SK-N-SH treated with all-trans-retinoic acid at 6 μM for 48 hours (cell line): Measurements from ENCODE around the gene EML6.

Experiments used
- ATAC-seq: fragments of 200-7000 bp; cut with Tn5 transposase; 3 replicates; pipeline ENCODE4 v1.9.1; 2020; ENCODE audit warnings: mild to moderate bottlenecking, moderate library complexity
- ARNTL ChIP-seq: fragments of 450-650 bp; formaldehyde crosslinking; IDR thresholded peaks from 2 replicates; pipeline ENCODE4 v1.5.0; 2020; ENCODE audit warnings: low read depth, mild to moderate bottlenecking, moderate library complexity, borderline replicate concordance
- BACH2 ChIP-seq: fragments of 250-450 bp; sonication (Bioruptor Pico); IDR thresholded peaks from 2 replicates; pipeline ENCODE4 v1.9.0; 2021; ENCODE audit warnings: mild to moderate bottlenecking, borderline replicate concordance
- CSDC2 ChIP-seq: fragments of 250-450 bp; sonication (Bioruptor Pico); IDR thresholded peaks from 2 replicates; pipeline ENCODE4 v1.5.0; 2020; ENCODE audit warnings: mild to moderate bottlenecking, moderate library complexity
- ESRRG ChIP-seq: fragments of 250-450 bp; sonication (Bioruptor Pico); IDR thresholded peaks from 2 replicates; pipeline ENCODE4 v1.6.1; 2021; ENCODE audit warnings: mild to moderate bottlenecking
- GLIS3 ChIP-seq: fragments of 250-450 bp; sonication (Bioruptor Pico); IDR thresholded peaks from 2 replicates; pipeline ENCODE4 v1.5.0; 2020; ENCODE audit warnings: mild to moderate bottlenecking, moderate library complexity
- OSR1 ChIP-seq: fragments of 250-450 bp; sonication (Bioruptor Pico); IDR thresholded peaks from 2 replicates; pipeline ENCODE4 v1.8.0; 2022; ENCODE audit warnings: moderate library complexity, mild to moderate bottlenecking, inconsistent platforms
- PPARA ChIP-seq: fragments of 250-450 bp; sonication (Bioruptor Pico); IDR thresholded peaks from 2 replicates; pipeline ENCODE4 v1.5.0; 2020; ENCODE audit warnings: mild to moderate bottlenecking, borderline replicate concordance
- RARB ChIP-seq: fragments of 250-450 bp; sonication (Bioruptor Pico); IDR thresholded peaks from 2 replicates; pipeline ENCODE4 v1.8.0; 2021; ENCODE audit warnings: mild to moderate bottlenecking, moderate library complexity
- TCF4 ChIP-seq: fragments of 250-450 bp; sonication (Bioruptor Pico); IDR thresholded peaks from 2 replicates; pipeline ENCODE4 v1.8.0; 2021; ENCODE audit warnings: mild to moderate bottlenecking, moderate library complexity, borderline replicate concordance
- TOX ChIP-seq: fragments of 250-450 bp; sonication (Bioruptor Pico); IDR thresholded peaks from 2 replicates; pipeline ENCODE4 v1.8.0; 2021; ENCODE audit warnings: mild to moderate bottlenecking, moderate library complexity, borderline replicate concordance
- ZC3H10 ChIP-seq: fragments of 250-450 bp; sonication (Bioruptor Pico); IDR thresholded peaks from 2 replicates; pipeline ENCODE4 v1.5.1; 2021; ENCODE audit warnings: mild to moderate bottlenecking, moderate library complexity
- ZFP3 ChIP-seq: fragments of 250-450 bp; sonication (Bioruptor Pico); IDR thresholded peaks from 2 replicates; pipeline ENCODE4 v1.5.0; 2020; ENCODE audit warnings: mild to moderate bottlenecking, moderate library complexity
- ZFP30 ChIP-seq: fragments of 450-650 bp; formaldehyde crosslinking; IDR thresholded peaks from 2 replicates; pipeline ENCODE4 v1.5.0; 2022; ENCODE audit warnings: mild to moderate bottlenecking, moderate library complexity
- ZNF565 ChIP-seq: fragments of 450-650 bp; formaldehyde crosslinking; conservative IDR thresholded peaks from 2 replicates; pipeline ENCODE4 v1.5.0; 2020; ENCODE audit warnings: low read depth, mild to moderate bottlenecking, moderate library complexity
- ZNF70 ChIP-seq: fragments of 450-650 bp; formaldehyde crosslinking; IDR thresholded peaks from 2 replicates; pipeline ENCODE4 v1.5.0; 2020; ENCODE audit warnings: mild to moderate bottlenecking, moderate library complexity
- TF ChIP-seq, protein P1 (sequence below): fragments of 250-450 bp; sonication (Bioruptor Pico); IDR thresholded peaks from 2 replicates; pipeline ENCODE4 v1.8.0; 2021; ENCODE audit warnings: low read depth, mild to moderate bottlenecking, moderate library complexity, borderline replicate concordance
- TF ChIP-seq, protein P2 (sequence below): fragments of 250-450 bp; sonication (Bioruptor Pico); IDR thresholded peaks from 2 replicates; pipeline ENCODE4 v1.8.0; 2020; ENCODE audit warnings: mild to moderate bottlenecking, moderate library complexity, borderline replicate concordance
- TF ChIP-seq, protein P3 (sequence below): fragments of 250-450 bp; sonication (Bioruptor Pico); IDR thresholded peaks from 2 replicates; pipeline ENCODE4 v1.5.1; 2021; ENCODE audit warnings: mild to moderate bottlenecking, moderate library complexity
- TF ChIP-seq, protein P4 (sequence below): fragments of 250-450 bp; sonication (Bioruptor Pico); IDR thresholded peaks from 2 replicates; pipeline ENCODE4 v1.5.1; 2020; ENCODE audit warnings: low read depth, mild to moderate bottlenecking, moderate library complexity
- TF ChIP-seq, protein P5 (sequence below): fragments of 250-450 bp; sonication (Bioruptor Pico); IDR thresholded peaks from 2 replicates; pipeline ENCODE4 v1.5.0; 2020; ENCODE audit warnings: mild to moderate bottlenecking, moderate library complexity

The EML6 gene

DNA sequence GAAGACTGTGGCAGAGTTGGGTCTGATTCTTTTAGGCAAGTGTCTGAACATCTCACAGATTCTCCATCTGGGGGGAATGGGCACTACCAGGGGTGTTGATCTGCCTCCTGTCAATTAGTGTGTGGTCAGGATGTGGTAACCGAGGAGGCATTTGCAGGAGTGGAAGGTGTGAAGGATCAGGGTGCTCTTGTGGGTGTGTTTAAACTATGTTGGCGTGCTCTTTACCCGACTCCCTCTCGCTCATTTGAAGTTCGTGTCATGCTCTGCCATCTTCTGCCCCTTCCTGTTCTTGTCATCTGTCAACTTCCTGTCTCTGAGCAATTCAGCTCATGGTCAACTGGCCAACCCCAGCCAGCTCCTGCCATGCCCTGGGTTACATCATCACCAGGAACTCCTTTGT lies 218.9 kb downstream of the EML6 start:
- TF ChIP-seq, protein P1, sequence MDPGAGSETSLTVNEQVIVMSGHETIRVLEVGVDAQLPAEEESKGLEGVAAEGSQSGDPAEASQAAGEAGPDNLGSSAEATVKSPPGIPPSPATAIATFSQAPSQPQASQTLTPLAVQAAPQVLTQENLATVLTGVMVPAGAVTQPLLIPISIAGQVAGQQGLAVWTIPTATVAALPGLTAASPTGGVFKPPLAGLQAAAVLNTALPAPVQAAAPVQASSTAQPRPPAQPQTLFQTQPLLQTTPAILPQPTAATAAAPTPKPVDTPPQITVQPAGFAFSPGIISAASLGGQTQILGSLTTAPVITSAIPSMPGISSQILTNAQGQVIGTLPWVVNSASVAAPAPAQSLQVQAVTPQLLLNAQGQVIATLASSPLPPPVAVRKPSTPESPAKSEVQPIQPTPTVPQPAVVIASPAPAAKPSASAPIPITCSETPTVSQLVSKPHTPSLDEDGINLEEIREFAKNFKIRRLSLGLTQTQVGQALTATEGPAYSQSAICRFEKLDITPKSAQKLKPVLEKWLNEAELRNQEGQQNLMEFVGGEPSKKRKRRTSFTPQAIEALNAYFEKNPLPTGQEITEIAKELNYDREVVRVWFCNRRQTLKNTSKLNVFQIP (CRISPR knock-in tag) = no peak
- TF ChIP-seq PPARA (CRISPR knock-in tag) (no peak), GLIS3 (no peak), ZNF70 (CRISPR knock-in tag) (no peak)
- TF ChIP-seq, protein P2, sequence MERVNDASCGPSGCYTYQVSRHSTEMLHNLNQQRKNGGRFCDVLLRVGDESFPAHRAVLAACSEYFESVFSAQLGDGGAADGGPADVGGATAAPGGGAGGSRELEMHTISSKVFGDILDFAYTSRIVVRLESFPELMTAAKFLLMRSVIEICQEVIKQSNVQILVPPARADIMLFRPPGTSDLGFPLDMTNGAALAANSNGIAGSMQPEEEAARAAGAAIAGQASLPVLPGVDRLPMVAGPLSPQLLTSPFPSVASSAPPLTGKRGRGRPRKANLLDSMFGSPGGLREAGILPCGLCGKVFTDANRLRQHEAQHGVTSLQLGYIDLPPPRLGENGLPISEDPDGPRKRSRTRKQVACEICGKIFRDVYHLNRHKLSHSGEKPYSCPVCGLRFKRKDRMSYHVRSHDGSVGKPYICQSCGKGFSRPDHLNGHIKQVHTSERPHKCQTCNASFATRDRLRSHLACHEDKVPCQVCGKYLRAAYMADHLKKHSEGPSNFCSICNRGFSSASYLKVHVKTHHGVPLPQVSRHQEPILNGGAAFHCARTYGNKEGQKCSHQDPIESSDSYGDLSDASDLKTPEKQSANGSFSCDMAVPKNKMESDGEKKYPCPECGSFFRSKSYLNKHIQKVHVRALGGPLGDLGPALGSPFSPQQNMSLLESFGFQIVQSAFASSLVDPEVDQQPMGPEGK (CRISPR knock-in tag) = no peak
- no peak for ATAC-seq

DNA sequence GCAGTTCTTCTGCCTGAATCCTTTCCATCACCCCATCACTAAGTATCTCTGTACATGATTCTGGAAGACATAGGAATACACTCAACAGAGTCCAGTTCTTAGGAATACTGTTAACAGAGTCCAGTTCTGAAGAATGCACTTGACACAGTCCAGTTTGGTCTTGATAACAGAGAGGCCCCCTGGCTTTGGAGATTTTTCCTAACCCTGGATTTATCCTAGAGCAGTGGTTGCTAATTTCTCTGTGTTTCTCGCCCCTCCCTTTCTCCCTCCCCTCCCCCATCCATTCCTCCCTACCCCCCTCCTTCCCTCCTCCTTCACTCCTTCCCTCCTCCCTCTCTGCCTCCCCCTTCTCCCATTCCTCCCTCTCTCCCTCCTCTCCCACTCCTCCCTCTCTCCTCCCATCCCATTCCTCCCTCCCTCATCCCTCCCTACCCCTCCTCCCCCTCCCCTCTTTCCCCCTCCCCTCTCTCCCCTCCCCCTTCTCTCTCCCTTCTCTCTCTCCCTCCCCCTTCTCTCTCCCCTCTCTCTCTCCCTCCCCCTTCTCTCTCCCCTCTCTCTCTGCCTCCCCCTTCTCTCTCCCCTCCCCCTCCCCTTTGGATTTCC lies 221.4 kb downstream of the EML6 start:
- no peak for TF ChIP-seq ARNTL (CRISPR knock-in tag)
- TF ChIP-seq, protein P1 (CRISPR knock-in tag) = no peak
- no peak for TF ChIP-seq PPARA (CRISPR knock-in tag)
- TF ChIP-seq, protein P2 (CRISPR knock-in tag) = no peak
- no peak for TF ChIP-seq ZNF565 (CRISPR knock-in tag)
- TF ChIP-seq OSR1 (CRISPR knock-in tag) = no peak
- TF ChIP-seq, protein P3, sequence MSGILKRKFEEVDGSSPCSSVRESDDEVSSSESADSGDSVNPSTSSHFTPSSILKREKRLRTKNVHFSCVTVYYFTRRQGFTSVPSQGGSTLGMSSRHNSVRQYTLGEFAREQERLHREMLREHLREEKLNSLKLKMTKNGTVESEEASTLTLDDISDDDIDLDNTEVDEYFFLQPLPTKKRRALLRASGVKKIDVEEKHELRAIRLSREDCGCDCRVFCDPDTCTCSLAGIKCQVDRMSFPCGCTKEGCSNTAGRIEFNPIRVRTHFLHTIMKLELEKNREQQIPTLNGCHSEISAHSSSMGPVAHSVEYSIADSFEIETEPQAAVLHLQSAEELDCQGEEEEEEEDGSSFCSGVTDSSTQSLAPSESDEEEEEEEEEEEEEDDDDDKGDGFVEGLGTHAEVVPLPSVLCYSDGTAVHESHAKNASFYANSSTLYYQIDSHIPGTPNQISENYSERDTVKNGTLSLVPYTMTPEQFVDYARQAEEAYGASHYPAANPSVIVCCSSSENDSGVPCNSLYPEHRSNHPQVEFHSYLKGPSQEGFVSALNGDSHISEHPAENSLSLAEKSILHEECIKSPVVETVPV = no peak
- TF ChIP-seq RARB (CRISPR knock-in tag) = no peak
- TF ChIP-seq BACH2 = no peak
- no peak for TF ChIP-seq ESRRG (CRISPR knock-in tag)
- no peak for TF ChIP-seq ZFP3 (CRISPR knock-in tag)
- no peak for TF ChIP-seq TOX (CRISPR knock-in tag)
- no peak for TF ChIP-seq CSDC2
- TF ChIP-seq ZC3H10 (CRISPR knock-in tag) = no peak
- no peak for TF ChIP-seq ZNF70 (CRISPR knock-in tag)
- TF ChIP-seq GLIS3 = no peak
- ATAC-seq = no peak

DNA sequence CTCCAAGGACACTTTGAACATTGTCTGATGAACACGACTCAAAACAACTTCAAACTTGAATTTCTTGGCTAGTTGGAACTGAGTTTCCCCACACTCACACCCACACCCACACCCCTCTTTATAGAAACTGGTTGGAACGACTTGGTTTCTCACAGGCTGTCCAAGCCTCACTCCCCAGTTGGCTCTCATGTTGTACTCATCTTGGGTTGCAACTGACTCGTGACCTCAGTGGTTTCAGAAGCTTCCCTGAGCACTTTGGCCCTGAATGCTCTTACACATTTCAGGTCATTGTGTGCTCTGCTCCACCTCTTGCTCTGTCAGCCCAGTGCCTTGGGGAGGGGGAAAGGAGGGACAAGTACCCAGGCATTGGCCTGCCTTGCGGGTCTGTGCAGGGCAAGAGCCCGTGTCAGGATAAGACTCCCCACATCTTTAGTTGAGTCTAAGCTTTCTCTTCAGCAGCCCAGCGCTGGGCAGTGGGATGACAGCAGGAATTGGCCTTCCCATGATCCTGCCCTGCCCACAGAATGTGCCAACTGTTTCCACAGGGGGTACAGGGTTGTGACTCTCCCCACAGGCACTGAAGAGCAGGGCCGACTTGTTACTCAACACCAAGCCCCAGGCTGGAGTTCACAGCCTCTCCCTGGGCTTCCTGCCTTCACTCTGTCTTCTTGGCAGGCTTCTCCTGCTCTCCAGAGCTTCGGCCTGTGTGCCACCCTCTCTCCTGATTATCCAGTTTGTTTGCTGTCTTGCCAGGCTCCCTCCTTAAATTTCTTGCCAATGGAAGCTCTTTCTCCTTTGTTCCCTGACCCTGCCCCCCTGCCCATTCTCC lies 222.1 kb downstream of the EML6 start:
- peak; percentile 35 for ATAC-seq
- TF ChIP-seq BACH2 (no peak), ARNTL (CRISPR knock-in tag) (no peak), PPARA (CRISPR knock-in tag) (no peak), OSR1 (CRISPR knock-in tag) (no peak), GLIS3 (no peak), ZFP30 (no peak), TCF4 (CRISPR knock-in tag) (no peak), ZC3H10 (CRISPR knock-in tag) (no peak)
- TF ChIP-seq, protein P4, sequence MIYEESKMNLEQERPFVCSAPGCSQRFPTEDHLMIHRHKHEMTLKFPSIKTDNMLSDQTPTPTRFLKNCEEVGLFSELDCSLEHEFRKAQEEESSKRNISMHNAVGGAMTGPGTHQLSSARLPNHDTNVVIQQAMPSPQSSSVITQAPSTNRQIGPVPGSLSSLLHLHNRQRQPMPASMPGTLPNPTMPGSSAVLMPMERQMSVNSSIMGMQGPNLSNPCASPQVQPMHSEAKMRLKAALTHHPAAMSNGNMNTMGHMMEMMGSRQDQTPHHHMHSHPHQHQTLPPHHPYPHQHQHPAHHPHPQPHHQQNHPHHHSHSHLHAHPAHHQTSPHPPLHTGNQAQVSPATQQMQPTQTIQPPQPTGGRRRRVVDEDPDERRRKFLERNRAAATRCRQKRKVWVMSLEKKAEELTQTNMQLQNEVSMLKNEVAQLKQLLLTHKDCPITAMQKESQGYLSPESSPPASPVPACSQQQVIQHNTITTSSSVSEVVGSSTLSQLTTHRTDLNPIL (CRISPR knock-in tag) = no peak
- TF ChIP-seq, protein P5, sequence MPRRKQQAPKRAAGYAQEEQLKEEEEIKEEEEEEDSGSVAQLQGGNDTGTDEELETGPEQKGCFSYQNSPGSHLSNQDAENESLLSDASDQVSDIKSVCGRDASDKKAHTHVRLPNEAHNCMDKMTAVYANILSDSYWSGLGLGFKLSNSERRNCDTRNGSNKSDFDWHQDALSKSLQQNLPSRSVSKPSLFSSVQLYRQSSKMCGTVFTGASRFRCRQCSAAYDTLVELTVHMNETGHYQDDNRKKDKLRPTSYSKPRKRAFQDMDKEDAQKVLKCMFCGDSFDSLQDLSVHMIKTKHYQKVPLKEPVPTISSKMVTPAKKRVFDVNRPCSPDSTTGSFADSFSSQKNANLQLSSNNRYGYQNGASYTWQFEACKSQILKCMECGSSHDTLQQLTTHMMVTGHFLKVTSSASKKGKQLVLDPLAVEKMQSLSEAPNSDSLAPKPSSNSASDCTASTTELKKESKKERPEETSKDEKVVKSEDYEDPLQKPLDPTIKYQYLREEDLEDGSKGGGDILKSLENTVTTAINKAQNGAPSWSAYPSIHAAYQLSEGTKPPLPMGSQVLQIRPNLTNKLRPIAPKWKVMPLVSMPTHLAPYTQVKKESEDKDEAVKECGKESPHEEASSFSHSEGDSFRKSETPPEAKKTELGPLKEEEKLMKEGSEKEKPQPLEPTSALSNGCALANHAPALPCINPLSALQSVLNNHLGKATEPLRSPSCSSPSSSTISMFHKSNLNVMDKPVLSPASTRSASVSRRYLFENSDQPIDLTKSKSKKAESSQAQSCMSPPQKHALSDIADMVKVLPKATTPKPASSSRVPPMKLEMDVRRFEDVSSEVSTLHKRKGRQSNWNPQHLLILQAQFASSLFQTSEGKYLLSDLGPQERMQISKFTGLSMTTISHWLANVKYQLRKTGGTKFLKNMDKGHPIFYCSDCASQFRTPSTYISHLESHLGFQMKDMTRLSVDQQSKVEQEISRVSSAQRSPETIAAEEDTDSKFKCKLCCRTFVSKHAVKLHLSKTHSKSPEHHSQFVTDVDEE (CRISPR knock-in tag) = no peak
- TF ChIP-seq, protein P2 (CRISPR knock-in tag) = no peak
